KMS-11 (cell line): ENCODE measurements around the gene STK32B.

Experiments
- H2AFZ ChIP-seq: fragments of 200-600 bp; sonication (generic); 2 replicates; pipeline ENCODE4 v1.6.1; 2016; ENCODE audit warnings: antibody characterized with exemption, mixed run types, low read depth
- H3K27ac ChIP-seq: fragments of 200-600 bp; sonication (generic); 2 replicates; pipeline ENCODE4 v1.6.1; 2016; ENCODE audit warnings: mild to moderate bottlenecking, mixed run types
- H3K27me3 ChIP-seq: fragments of 200-600 bp; sonication (generic); 2 replicates; pipeline ENCODE4 v1.6.1; 2017; ENCODE audit warnings: mild to moderate bottlenecking, low read depth, mixed run types, moderate library complexity; ENCODE audit not compliant: insufficient read depth
- H3K36me3 ChIP-seq: fragments of 200-600 bp; sonication (generic); 2 replicates; pipeline ENCODE4 v1.6.1; 2017; ENCODE audit warnings: mild to moderate bottlenecking, mixed run types; ENCODE audit not compliant: insufficient read depth
- H3K4me1 ChIP-seq: fragments of 200-600 bp; sonication (generic); 2 replicates; pipeline ENCODE4 v1.6.1; 2016; ENCODE audit warnings: mild to moderate bottlenecking, low read depth, mixed run types; ENCODE audit not compliant: poor library complexity, severe bottlenecking
- H3K4me2 ChIP-seq: fragments of 200-600 bp; sonication (generic); 2 replicates; pipeline ENCODE4 v1.7.0; 2016; ENCODE audit warnings: mild to moderate bottlenecking, mixed run types
- H3K4me3 ChIP-seq: fragments of 200-600 bp; sonication (generic); IDR thresholded peaks from 2 replicates; pipeline ENCODE4 v1.6.1; 2017; ENCODE audit warnings: low read depth, low read length, mixed read lengths; ENCODE audit not compliant: insufficient read depth
- H3K79me2 ChIP-seq: fragments of 200-600 bp; sonication (generic); 2 replicates; pipeline ENCODE4 v1.6.1; 2016; ENCODE audit warnings: low read depth, mixed run types; ENCODE audit not compliant: insufficient read depth
- H3K9ac ChIP-seq: fragments of 200-600 bp; sonication (generic); 2 replicates; pipeline ENCODE4 v1.6.1; 2016; ENCODE audit warnings: mild to moderate bottlenecking, mixed run types
- H4K20me1 ChIP-seq: fragments of 200-600 bp; sonication (generic); 2 replicates; pipeline ENCODE4 v1.6.1; 2016; ENCODE audit warnings: mild to moderate bottlenecking, mixed run types; ENCODE audit not compliant: insufficient read depth
- TF ChIP-seq, protein P1 (sequence below): fragments of 200-600 bp; sonication (generic); conservative IDR thresholded peaks from 2 replicates; pipeline ENCODE4 v1.6.1; 2017; ENCODE audit warnings: low read depth, mild to moderate bottlenecking, antibody characterized with exemption, low read length, moderate library complexity, mixed read lengths

STK32B gene

DNA sequence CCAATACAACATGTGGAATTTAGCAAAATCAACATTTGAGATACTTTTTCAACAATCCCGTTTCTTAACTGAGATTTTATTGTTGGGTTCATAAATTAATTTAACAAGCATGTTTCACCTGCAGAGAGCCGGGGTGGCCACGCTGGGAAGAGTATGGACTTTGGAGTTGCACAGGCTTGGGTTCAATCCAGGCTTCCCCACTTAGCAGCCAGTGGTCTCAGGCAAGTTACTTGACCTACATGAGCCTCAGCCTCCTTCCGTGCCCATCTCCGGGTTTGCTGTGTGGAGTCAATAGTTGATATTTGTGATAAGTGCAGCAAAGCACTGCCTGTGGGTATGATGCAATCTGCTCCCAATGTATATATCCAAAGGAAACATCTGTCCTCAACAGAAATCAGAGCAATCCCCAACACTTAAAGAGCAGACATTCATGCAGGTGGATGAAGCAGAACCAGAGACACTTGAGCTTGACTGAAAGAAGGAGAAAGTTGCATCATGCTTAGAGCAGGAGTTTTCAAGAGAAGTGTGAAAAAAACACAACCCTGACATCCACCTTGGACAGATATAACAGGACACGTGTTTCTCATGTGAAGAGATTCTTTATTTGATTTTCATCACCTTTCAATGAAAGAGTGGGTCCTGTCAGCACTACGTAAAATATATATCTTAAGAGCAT is 37.1 kb upstream of the STK32B start:
- Histone ChIP-seq H4K20me1 (no peaks in the 10 kb centered on the region), H3K4me2 (no peak overlapping the region), H2AFZ (no peak overlapping the region), H3K4me3 (no peak overlapping the region), H3K79me2 (no peaks in the 10 kb centered on the region), H3K27me3 (no peaks in the 10 kb centered on the region), H3K4me1 (peaks cover 8% of the 10 kb centered on the region), H3K27ac (no peak overlapping the region), H3K9ac (no peak overlapping the region), H3K36me3 (no peaks in the 10 kb centered on the region)
- TF ChIP-seq, protein P1, sequence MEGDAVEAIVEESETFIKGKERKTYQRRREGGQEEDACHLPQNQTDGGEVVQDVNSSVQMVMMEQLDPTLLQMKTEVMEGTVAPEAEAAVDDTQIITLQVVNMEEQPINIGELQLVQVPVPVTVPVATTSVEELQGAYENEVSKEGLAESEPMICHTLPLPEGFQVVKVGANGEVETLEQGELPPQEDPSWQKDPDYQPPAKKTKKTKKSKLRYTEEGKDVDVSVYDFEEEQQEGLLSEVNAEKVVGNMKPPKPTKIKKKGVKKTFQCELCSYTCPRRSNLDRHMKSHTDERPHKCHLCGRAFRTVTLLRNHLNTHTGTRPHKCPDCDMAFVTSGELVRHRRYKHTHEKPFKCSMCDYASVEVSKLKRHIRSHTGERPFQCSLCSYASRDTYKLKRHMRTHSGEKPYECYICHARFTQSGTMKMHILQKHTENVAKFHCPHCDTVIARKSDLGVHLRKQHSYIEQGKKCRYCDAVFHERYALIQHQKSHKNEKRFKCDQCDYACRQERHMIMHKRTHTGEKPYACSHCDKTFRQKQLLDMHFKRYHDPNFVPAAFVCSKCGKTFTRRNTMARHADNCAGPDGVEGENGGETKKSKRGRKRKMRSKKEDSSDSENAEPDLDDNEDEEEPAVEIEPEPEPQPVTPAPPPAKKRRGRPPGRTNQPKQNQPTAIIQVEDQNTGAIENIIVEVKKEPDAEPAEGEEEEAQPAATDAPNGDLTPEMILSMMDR = no peak

DNA sequence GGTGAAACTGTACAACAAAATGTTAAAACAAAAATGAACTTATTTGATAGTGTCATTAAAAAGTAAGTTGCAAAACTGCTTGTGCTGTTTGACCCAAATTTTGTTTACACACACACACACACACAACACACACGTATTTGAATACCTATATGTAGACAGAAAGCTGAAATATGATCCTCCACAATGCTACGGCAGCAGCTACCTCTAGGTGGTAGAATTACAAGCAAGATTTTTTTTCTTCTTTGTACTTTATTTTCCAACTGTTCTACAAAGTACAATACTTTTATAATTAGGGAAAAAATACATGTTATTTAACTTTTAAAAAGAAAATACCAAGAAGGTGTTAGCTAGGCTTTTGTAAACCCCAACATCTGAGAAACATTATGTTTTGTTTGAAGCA is 33.2 kb upstream of the STK32B start:
- no peak overlapping the region for H3K4me3 ChIP-seq
- no peak overlapping the region for H2AFZ ChIP-seq
- H3K4me1 ChIP-seq = peaks cover 8% of the 10 kb centered on the region
- no peak overlapping the region for H3K9ac ChIP-seq
- H3K36me3 ChIP-seq = no peaks in the 10 kb centered on the region
- H4K20me1 ChIP-seq = no peaks in the 10 kb centered on the region
- TF ChIP-seq, protein P1 = no peak
- H3K27ac ChIP-seq = no peak overlapping the region
- no peak overlapping the region for H3K4me2 ChIP-seq
- H3K27me3 ChIP-seq = no peaks in the 10 kb centered on the region
- H3K79me2 ChIP-seq = no peaks in the 10 kb centered on the region

GRCh38 chr4:5018603-5019002 is 32.7 kb upstream of the STK32B start:
- Histone ChIP-seq H3K4me1 (peaks cover 8% of the 10 kb centered on the region), H3K79me2 (no peaks in the 10 kb centered on the region), H3K4me2 (no peak overlapping the region), H4K20me1 (no peaks in the 10 kb centered on the region), H3K9ac (no peak overlapping the region), H2AFZ (no peak overlapping the region), H3K27ac (no peak overlapping the region), H3K27me3 (no peaks in the 10 kb centered on the region), H3K36me3 (no peaks in the 10 kb centered on the region), H3K4me3 (no peak overlapping the region)
- TF ChIP-seq, protein P1 = no peak

GRCh38 chr4:5019274-5019673 is 32.0 kb upstream of the STK32B start, which contains the start of gene CYTL1:
Gene CYTL1 (minus strand): TSS chr4:5019458. CDS start chr4:5019445, 13 bp downstream.
- H3K9ac ChIP-seq = no peak within 1 kb of the TSS
- H3K4me2 ChIP-seq = no peak within 1 kb of the TSS
- H3K27ac ChIP-seq = no peak within 1 kb of the TSS
- TF ChIP-seq, protein P1 = no peak
- H3K79me2 ChIP-seq = no peaks in the 10 kb centered on the region
- H2AFZ ChIP-seq = no peak within 1 kb of the TSS
- peaks cover 5% of the 10 kb centered on the region for H3K4me1 ChIP-seq
- H3K36me3 ChIP-seq = no peaks in the 10 kb centered on the region
- H3K27me3 ChIP-seq = no peaks in the 10 kb centered on the region
- H4K20me1 ChIP-seq = no peaks in the 10 kb centered on the region
- H3K4me3 ChIP-seq = no peak within 1 kb of the TSS
